HG03045 (cell line): Measurements from ENCODE around the gene SIT1.

Source experiments
- ATAC-seq: cut with Tn5 transposase; IDR thresholded peaks from one replicate; pipeline ENCODE4 v1.9.1; 2021; ENCODE audit warnings: mild to moderate bottlenecking, moderate library complexity; ENCODE audit not compliant: unreplicated experiment

The SIT1 gene

DNA sequence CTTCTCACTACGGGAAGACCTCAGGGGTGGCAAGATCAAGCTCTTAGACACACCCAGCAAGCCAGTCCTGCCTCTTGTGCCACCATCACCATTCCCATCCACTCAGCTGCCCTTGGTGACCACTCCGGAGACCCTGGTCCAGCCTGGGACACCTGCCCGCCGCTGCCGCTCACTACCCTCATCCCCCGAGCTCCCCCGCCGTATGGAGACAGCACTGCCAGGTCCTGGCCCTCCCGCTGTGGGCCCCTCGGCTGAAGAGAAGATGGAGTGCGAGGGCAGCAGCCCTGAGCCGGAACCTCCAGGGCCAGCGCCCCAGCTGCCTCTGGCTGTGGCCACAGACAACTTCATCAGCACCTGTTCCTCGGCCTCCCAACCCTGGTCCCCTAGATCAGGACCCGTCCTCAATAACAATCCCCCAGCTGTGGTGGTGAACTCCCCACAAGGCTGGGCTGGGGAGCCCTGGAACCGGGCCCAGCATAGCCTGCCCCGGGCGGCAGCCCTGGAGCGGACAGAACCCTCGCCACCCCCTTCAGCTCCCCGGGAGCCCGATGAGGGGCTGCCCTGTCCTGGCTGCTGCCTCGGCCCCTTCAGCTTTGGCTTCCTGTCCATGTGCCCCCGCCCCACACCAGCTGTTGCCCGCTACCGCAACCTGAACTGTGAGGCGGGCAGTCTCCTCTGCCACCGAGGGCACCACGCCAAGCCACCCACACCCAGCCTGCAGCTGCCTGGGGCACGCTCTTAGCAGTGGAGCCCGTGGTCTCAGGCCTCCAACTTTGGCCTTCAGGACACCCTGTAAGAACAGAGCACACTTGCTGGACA is 41.5 kb downstream of the SIT1 start:
- ATAC-seq = no peak

GRCh38 chr9:35608221-35608620 is 42.5 kb downstream of the SIT1 start:
- no peak for ATAC-seq

GRCh38 chr9:35606726-35607125 is 44.0 kb downstream of the SIT1 start:
- no peak for ATAC-seq

DNA sequence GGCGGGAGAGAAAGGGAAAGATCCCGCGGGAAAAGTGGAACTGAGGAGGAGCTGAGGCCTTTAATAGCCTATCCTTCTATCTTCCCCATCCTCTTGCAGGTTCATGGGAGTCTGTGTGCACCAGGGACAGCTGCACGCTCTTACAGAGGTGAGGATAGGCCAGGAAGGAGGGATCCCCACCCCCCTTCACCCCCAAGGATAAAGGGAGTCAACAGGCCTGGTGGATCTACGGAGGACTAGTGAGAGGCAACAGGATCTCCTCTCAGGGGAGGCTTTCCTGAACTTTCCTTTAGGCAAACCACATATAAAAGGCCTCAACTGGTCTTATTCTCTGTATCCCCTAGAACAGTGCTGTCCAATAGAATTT is 44.6 kb downstream of the SIT1 start:
- ATAC-seq = no peak

GRCh38 chr9:35605351-35606137 is 45.2 kb downstream of the SIT1 start:
- peak; percentile 10 for ATAC-seq

GRCh38 chr9:35604578-35605350 is 46.0 kb downstream of the SIT1 start, which contains the start of gene TESK1:
Gene TESK1 (plus strand): TSS chr9:35605262. CDS start chr9:35605620, 358 bp downstream.
- ATAC-seq = peak; percentile 52

DNA sequence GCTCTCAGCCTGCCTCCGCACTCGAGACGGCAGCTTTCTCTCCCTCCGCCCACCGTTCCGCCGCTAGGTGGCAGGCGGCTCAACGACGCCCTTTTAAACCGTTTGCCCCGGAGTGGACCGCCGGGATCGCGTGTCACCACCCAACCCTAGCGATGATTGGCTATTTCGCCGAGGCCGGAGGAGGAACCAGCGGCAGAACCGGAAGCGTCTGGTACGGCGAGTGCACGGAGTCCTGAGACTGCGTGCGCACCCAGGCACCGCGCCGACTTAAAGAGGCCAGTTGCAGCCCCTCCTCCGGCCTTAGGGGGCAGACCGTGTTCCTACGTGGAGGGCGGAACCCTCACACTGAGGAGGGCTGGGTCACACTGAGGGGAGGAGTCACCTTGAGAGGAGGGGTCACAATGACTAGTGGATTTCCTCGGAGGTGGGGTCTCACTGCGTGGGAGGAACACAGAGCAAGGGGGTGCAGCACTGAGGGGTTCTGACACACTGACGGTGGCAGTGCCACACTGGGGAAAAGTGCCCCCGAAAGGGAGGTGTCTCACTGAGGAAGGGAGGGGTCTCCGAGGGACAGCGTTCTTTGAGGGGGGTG is 46.6 kb downstream of the SIT1 start:
- peak; percentile 84 for ATAC-seq

GRCh38 chr9:35603506-35603985 is 47.2 kb downstream of the SIT1 start:
- ATAC-seq = no peak

GRCh38 chr9:35599763-35600604 is 50.7 kb downstream of the SIT1 start:
- ATAC-seq = no peak
